ENCODE results near the gene NUAK1.

DNA sequence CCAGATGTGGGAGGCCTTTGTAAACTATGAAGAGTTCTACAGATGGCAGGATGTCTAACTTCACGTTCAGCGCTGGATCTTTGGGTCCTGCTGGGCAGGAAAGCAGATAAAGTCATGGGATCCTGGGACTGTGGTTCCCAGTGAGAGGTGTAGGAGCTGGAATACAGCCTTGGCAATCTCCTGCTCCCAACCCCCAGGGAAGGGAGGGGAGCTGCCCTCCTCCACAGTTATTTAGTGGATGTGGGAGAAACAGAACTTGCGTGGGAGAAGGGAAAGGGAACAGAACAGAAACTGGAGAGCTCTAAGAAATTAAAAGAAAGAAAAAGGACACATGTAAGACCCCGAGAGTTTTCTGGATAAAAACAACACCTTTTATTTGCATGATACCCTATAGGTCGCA is 37.0 kb downstream of the NUAK1 start:
- TF ChIP-seq CTCF (IDR thresholded peaks at IDR 0.05; ENCODE audit: poor library complexity, severe bottlenecking) (no peak), REST (IDR thresholded peaks at IDR 0.05; ENCODE audit: borderline replicate concordance) (no peak), EZH2 (IDR thresholded peaks at IDR 0.05; ENCODE audit: borderline replicate concordance, insufficient read depth, low read length, poor library complexity, severe bottlenecking) (no peak), TAF1 (IDR thresholded peaks at IDR 0.05; ENCODE audit: low read depth) (no peak), POLR2AphosphoS5 (IDR thresholded peaks at IDR 0.05) (no peak), SMC3 (conservative IDR thresholded peaks at IDR 0.05; ENCODE audit: poor library complexity) (no peak), EP300 (conservative IDR thresholded peaks at IDR 0.05; ENCODE audit: poor library complexity, severe bottlenecking) (no peak), MXI1 (conservative IDR thresholded peaks at IDR 0.05; ENCODE audit: poor library complexity, severe bottlenecking) (no peak)
